HepG2 (cell line): ENCODE results near the gene THSD4.

Experiments
- EZH2 ChIP-seq: conservative IDR thresholded peaks from 2 replicates; pipeline ENCODE4 v1.6.1; 2012; ENCODE audit warnings: mild to moderate bottlenecking, low read depth, low read length, moderate library complexity
- FOXM1 ChIP-seq: sonication (generic); formaldehyde crosslinking; IDR thresholded peaks from 2 replicates; pipeline ENCODE4 v1.5.0; 2020; ENCODE audit warnings: missing genetic modification reagents
- KDM4B ChIP-seq: sonication (generic); formaldehyde crosslinking; IDR thresholded peaks from 2 replicates; pipeline ENCODE4 v1.4.0; 2020; ENCODE audit warnings: missing genetic modification reagents
- NFATC3 ChIP-seq: sonication (generic); formaldehyde crosslinking; IDR thresholded peaks from 2 replicates; pipeline ENCODE4 v1.5.1; 2020; ENCODE audit warnings: mild to moderate bottlenecking, missing genetic modification reagents
- SRSF9 ChIP-seq: fragments of 200-400 bp; formaldehyde crosslinking; IDR thresholded peaks from 2 replicates; pipeline ENCODE4 v1.6.1; 2018; ENCODE audit warnings: borderline replicate concordance, mild to moderate bottlenecking, low read depth, low read length; ENCODE audit not compliant: insufficient read depth, poor library complexity, severe bottlenecking
- TBP ChIP-seq: sonication (generic); formaldehyde crosslinking; IDR thresholded peaks from 2 replicates; pipeline ENCODE4 v1.5.0; 2020; ENCODE audit warnings: missing genetic modification reagents
- ZC3H13 ChIP-seq: sonication (generic); formaldehyde crosslinking; IDR thresholded peaks from 2 replicates; pipeline ENCODE4 v1.8.1; 2023; ENCODE audit warnings: mild to moderate bottlenecking, missing genetic modification reagents, moderate library complexity
- ZFP1 ChIP-seq: IDR thresholded peaks from 2 replicates; pipeline ENCODE4 v1.6.1; 2016
- ZNF546 ChIP-seq: sonication (generic); formaldehyde crosslinking; conservative IDR thresholded peaks from 2 replicates; pipeline ENCODE4 v1.8.1; 2023; ENCODE audit warnings: mild to moderate bottlenecking, missing genetic modification reagents
- ZNF563 ChIP-seq: sonication (generic); formaldehyde crosslinking; IDR thresholded peaks from 2 replicates; pipeline ENCODE4 v1.8.0; 2022; ENCODE audit warnings: mild to moderate bottlenecking, moderate library complexity, missing genetic modification reagents
- ZSCAN31 ChIP-seq: sonication (generic); formaldehyde crosslinking; IDR thresholded peaks from 2 replicates; pipeline ENCODE4 v1.5.0; 2020; ENCODE audit warnings: low read depth, mild to moderate bottlenecking, missing genetic modification reagents
- TF ChIP-seq, protein P1 (sequence below): sonication (generic); formaldehyde crosslinking; IDR thresholded peaks from 2 replicates; pipeline ENCODE4 v1.5.0; 2020; ENCODE audit warnings: mild to moderate bottlenecking, missing genetic modification reagents, moderate library complexity

- no peak for TF ChIP-seq SRSF9
- no peak for TF ChIP-seq ZNF546 (CRISPR knock-in tag)
- TF ChIP-seq ZC3H13, result no peak
- TF ChIP-seq, protein P1, sequence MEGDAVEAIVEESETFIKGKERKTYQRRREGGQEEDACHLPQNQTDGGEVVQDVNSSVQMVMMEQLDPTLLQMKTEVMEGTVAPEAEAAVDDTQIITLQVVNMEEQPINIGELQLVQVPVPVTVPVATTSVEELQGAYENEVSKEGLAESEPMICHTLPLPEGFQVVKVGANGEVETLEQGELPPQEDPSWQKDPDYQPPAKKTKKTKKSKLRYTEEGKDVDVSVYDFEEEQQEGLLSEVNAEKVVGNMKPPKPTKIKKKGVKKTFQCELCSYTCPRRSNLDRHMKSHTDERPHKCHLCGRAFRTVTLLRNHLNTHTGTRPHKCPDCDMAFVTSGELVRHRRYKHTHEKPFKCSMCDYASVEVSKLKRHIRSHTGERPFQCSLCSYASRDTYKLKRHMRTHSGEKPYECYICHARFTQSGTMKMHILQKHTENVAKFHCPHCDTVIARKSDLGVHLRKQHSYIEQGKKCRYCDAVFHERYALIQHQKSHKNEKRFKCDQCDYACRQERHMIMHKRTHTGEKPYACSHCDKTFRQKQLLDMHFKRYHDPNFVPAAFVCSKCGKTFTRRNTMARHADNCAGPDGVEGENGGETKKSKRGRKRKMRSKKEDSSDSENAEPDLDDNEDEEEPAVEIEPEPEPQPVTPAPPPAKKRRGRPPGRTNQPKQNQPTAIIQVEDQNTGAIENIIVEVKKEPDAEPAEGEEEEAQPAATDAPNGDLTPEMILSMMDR, result no peak
- no peak for TF ChIP-seq EZH2
- TF ChIP-seq ZSCAN31 (CRISPR knock-in tag), result no peak
- TF ChIP-seq ZFP1 (CRISPR knock-in tag), result no peak
- no peak for TF ChIP-seq TBP (CRISPR knock-in tag)
- no peak for TF ChIP-seq NFATC3 (CRISPR knock-in tag)
- TF ChIP-seq FOXM1 (CRISPR knock-in tag), result no peak
- TF ChIP-seq ZNF563 (CRISPR knock-in tag), result no peak
- TF ChIP-seq KDM4B, result no peak
Measured at GRCh38 chr15:71316911-71317310, 201.6 kb downstream of the THSD4 start.
